ENCODE data around the gene LTBP3.
"Not testable (repeated sequence)": the region's sequence is repeated elsewhere in the genome, so short reads cannot be mapped to it uniquely, and the experiment has no call there.

LTBP3 gene

DNA sequence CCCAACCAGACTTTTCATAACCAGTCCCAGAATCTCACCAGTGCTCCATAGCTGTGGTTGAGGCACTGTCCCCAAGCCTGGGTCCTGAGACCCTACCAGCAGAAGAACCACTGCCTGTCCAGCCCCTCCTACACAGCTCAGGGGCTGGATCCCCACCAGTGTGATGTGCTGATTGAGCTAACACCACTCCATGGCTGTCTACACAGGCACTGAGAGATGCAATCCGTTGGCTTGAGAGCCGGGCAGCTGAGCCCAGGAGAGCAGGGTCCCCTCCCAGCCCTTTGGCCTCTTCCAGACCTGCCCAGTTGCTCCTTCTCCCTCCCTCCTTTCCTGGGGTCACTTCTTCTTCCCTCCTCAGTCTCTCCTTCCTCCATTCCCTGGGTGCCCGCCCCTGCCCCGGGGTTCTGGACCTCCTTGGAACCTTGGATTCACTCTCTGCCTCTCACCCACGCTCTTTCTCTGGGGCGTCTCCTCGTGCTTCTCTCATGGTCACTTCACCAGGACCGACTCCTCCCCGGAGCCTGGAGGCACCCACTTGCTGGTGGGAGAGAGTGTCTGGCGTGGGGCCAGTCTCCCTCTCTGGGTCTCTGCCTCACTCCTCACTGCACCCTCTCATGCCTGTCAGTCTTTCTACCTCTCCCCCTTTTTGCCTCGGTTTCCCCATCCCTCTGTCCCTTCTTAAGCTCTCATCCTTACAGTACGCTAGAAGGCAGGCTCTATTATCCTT, 34.0 kb downstream of the LTBP3 start:
- peak overlapping the region; percentile 81 for H3K27ac ChIP-seq
- H3K27me3 ChIP-seq: no peaks in the 10 kb centered on the region
- peaks cover 37% of the 10 kb centered on the region in 2 experiments for H3K4me1 ChIP-seq (ENCODE audit: control insufficient read depth in 1 of 2, insufficient read depth in 1 of 2, low read depth in 1 of 2, low read length in 1 of 2)
- TF ChIP-seq, protein P1, sequence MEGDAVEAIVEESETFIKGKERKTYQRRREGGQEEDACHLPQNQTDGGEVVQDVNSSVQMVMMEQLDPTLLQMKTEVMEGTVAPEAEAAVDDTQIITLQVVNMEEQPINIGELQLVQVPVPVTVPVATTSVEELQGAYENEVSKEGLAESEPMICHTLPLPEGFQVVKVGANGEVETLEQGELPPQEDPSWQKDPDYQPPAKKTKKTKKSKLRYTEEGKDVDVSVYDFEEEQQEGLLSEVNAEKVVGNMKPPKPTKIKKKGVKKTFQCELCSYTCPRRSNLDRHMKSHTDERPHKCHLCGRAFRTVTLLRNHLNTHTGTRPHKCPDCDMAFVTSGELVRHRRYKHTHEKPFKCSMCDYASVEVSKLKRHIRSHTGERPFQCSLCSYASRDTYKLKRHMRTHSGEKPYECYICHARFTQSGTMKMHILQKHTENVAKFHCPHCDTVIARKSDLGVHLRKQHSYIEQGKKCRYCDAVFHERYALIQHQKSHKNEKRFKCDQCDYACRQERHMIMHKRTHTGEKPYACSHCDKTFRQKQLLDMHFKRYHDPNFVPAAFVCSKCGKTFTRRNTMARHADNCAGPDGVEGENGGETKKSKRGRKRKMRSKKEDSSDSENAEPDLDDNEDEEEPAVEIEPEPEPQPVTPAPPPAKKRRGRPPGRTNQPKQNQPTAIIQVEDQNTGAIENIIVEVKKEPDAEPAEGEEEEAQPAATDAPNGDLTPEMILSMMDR (IDR thresholded peaks at IDR 0.05): no peak
- peak overlapping the region; percentile 57 to 97 for H3K4me3 ChIP-seq (ENCODE audit: low read depth in 1 of 2, low read length in 1 of 2)
- no peaks in the 10 kb centered on the region for H3K9me3 ChIP-seq
- peaks cover 22% of the 10 kb centered on the region for H3K36me3 ChIP-seq

DNA sequence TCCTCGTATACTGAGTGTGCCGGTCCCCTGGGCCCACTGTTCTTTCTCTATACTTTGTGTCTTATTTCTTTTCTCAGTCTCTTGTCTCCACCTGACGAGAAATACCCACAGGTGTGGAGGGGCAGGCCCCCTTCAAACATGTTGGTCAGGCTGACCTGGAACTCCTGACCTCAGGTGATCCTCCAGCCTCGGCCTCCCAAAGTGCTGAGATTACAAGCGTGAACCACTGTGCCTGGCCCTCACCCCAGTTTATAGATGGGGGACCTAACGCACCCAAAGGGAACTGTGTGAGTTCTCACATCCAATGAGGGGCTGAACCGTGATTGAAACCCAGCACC, 34.6 kb downstream of the LTBP3 start:
- peaks cover 37% of the 10 kb centered on the region in 2 experiments for H3K4me1 ChIP-seq (ENCODE audit: control insufficient read depth in 1 of 2, insufficient read depth in 1 of 2, low read depth in 1 of 2, low read length in 1 of 2)
- H3K27ac ChIP-seq: peak overlapping the region; percentile 81
- H3K4me3 ChIP-seq (ENCODE audit: low read depth in 1 of 2, low read length in 1 of 2): peak overlapping the region; percentile 42 to 57
- peaks cover 18% of the 10 kb centered on the region for H3K36me3 ChIP-seq
- H3K9me3 ChIP-seq, H3K27me3 ChIP-seq: not testable (repeated sequence)

DNA sequence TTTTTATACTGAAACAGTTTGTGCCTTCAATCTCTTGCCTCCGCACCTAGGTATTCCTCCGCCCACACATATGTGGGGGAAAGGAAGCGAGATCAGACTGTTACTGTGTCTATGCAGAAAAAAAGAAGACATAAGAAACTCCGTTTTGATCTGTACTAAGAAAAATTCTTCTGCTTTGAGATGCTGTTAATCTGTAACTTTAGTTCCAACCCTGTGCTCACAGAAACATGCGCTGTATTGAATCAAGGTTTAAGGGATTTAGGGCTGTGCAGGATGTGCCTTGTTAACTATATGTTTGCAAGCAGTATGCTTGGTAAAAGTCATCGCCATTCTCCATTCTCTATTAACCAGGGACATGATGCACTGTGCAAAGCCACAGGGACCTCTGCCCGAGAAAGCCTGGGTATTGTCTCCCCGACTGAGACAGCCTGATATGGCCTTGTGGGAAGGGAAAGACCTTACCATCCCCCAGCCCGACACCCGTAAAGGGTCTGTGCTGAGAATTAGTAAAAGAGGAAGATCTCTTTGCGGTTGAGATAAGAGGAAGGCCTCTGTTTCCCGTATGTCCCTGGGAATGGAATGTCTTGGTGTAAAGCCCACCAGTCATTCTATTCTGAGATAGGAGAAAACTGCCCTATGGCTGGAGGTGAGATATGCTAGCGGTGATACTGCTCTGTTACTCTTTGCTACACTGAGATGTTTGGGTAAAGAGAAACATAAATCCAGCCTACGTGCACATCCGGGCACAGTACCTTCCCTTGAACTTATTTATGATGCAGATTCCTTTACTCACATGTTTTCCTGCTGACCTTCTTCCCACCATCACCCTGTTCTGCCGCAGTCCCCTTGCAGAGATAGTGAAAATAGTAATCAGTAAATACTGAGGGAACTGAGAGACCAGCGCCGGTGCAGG, 35.2 kb downstream of the LTBP3 start:
- Histone ChIP-seq H3K4me1 (ENCODE audit: control insufficient read depth in 1 of 2, insufficient read depth in 1 of 2, low read depth in 1 of 2, low read length in 1 of 2) (peaks cover 37% of the 10 kb centered on the region in 2 experiments), H3K4me3 (ENCODE audit: low read depth in 1 of 2, low read length in 1 of 2) (peak overlapping the region; percentile 42 to 57), H3K36me3 (peaks cover 18% of the 10 kb centered on the region), H3K27ac (peak overlapping the region; percentile 81)
- not testable (repeated sequence) for H3K9me3 ChIP-seq, H3K27me3 ChIP-seq

DNA sequence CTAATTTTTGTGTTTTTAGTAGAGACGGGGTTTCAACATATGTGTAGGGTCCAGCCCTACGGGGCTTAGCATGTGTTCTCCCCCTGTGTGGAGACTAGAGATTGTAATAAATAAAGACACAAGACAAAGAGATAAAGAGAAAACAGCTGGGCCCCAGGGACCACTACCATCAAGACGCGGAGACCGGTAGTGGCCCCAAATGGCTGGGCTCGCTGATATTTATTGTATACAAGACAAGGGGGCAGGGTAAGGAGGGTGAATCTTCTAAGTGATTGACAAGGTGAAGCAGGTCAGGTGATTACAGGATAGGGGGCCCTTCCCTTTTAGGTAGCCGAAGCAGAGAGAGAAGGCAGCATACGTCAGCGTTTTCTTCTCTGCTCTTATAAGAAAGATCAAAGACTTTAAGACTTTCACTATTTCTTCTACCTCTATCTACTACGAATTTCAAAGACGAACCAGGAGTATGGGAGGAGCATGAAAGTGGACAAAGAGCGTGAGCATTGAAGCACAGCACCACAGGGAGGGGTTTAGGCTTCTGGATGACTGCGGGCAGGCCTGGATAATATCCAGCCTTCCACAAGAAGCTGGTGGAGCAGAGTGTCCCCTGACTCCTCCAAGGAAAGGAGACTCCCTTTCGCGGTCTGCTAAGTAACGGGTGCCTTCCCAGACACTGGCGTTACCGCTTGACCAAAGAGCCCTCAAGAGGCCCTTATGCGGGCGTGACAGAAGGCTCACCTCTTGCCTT, 36.2 kb downstream of the LTBP3 start:
- peaks cover 37% of the 10 kb centered on the region in 2 experiments for H3K4me1 ChIP-seq (ENCODE audit: control insufficient read depth in 1 of 2, insufficient read depth in 1 of 2, low read depth in 1 of 2, low read length in 1 of 2)
- H3K36me3 ChIP-seq; H3K9me3 ChIP-seq; H3K4me3 ChIP-seq (ENCODE audit: low read depth in 1 of 2, low read length in 1 of 2); H3K27ac ChIP-seq; H3K27me3 ChIP-seq: not testable (repeated sequence)

DNA sequence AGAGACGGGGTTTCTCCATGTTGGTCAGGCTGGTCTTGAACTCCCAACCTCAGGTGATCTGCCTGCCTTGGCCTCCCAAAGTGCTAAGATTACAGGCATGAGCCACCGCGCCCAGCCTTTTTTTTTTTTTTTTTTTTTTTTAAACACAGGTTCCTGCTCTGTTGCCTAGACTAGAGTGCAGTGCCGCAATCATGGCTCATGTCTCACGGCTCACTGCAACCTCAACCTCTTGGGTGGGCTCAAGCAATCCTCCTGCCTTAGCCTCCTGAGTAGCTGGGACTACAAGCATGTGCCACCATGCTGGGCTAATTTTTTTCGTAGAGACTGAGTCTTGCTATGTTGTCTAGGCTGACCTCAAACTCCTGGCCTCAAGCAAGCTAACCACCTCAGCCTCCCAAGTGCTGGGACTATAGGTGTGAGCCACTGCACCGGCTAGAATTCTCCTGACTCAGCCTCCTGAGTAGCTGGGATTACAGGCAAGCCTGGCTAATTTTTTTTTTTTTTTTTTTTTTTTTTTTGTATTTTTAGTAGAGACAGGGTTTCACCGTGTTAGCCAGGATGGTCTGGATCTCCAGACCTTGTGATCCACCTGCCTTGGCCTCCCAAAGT, 39.1 kb downstream of the LTBP3 start:
- H3K27ac ChIP-seq; H3K36me3 ChIP-seq; H3K4me3 ChIP-seq (ENCODE audit: low read depth in 1 of 2, low read length in 1 of 2); H3K27me3 ChIP-seq; H3K9me3 ChIP-seq: not testable (repeated sequence)
- H3K4me1 ChIP-seq (ENCODE audit: control insufficient read depth in 1 of 2, insufficient read depth in 1 of 2, low read depth in 1 of 2, low read length in 1 of 2): peaks cover 20% of the 10 kb centered on the region in 2 experiments

DNA sequence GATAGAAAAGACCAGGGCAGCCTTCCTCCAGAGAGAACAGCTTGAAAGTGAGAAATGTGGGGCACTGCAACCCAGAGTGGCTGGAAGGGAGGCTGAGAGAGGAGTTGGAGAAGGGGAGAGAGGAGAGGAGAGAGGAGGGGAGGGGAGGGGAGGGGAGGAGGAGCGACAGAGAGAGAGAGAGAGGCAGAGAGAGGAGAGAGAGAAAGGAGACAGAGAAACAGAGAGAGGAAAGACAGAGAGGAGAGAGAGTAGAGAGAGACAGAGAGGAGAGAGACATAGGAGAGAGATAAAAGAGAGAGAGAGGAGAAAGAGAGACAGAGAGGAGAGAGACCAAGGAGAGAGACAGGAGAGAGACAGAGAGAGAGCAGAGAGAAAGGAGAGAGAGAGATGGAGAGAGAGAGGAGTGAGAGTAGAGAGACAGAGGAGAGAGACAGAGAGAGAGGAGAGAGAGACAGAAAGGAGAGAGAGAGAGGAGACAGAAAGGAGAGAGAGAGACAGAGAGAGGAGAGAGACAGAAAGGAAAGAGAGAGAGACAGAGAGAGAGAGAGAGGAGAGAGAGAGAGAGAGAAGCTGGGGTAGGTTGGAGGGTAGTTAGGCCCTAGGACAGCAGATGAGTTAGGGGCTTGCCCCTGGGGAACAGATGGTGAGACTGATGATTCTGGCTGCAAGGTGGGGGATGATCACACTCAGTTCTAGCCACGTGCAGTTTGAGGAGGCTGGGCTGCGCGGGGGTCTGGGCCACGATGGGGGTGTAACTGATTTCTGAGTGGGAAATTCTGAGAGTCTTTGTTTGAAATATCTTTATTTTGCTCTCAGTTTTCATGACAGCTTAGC, 41.8 kb downstream of the LTBP3 start:
- no peaks in the 10 kb centered on the region for H3K4me1 ChIP-seq (ENCODE audit: control insufficient read depth in 1 of 2, insufficient read depth in 1 of 2, low read depth in 1 of 2, low read length in 1 of 2)

DNA sequence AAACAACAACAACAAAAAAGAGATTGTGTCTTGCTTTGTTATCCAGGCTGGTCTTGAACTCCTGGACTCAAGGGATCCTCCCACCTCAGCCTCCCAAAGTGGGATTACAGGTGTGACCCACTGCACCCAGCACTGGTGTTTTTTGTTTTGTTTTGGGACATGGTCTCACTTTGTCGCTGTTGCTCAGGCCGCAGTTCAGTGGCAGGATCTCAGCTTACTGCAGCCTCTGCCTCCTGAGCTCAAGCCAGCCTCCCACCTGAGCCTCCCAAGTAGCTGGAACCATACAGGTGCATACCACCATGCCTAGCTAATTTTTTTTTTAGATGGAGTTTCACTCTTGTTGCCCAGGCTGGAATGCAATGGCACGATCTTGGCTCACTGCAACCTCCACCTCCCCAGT, 45.8 kb downstream of the LTBP3 start:
- not testable (repeated sequence) for H3K36me3 ChIP-seq; H3K27ac ChIP-seq; H3K9me3 ChIP-seq; H3K4me3 ChIP-seq (ENCODE audit: low read depth in 1 of 2, low read length in 1 of 2); H3K27me3 ChIP-seq
- peaks cover 22 to 27% of the 10 kb centered on the region in 2 experiments for H3K4me1 ChIP-seq (ENCODE audit: control insufficient read depth in 1 of 2, insufficient read depth in 1 of 2, low read depth in 1 of 2, low read length in 1 of 2)

More for the DNA sequence above, 41.8 kb downstream of the LTBP3 start:
- no peaks in the 10 kb centered on the region for H3K27me3 ChIP-seq
- H3K36me3 ChIP-seq: no peaks in the 10 kb centered on the region
- no peak overlapping the region for H3K27ac ChIP-seq
- H3K4me3 ChIP-seq (ENCODE audit: low read depth in 1 of 2, low read length in 1 of 2): no peak overlapping the region
- TF ChIP-seq, protein P1 (IDR thresholded peaks at IDR 0.05): no peak
- no peaks in the 10 kb centered on the region for H3K9me3 ChIP-seq
